K562 (cell line): ENCODE measurements around the gene RALGPS1. TPM values are rescaled to one million over a fixed set of nuclear protein-coding genes. Genes with fewer than 3 reads are reported as not detected.

Source experiments
- ATAC-seq: fragments of 200-7000 bp; cut with Tn5 transposase; 3 replicates; pipeline ENCODE4 v1.9.1; 2020; ENCODE audit warnings: moderate library complexity
- BruUV-seq: library from RNA; stranded (reverse); fragments of 400-500 nt; replicated peaks from 2 replicates; lab custom pipeline; 2021; lab: Mats Ljungman, UMichigan
- CTCF ChIA-PET: fragments of 300-600 bp; formaldehyde crosslinking; extraction: SDS; loops from one replicate; lab custom pipeline; 2021; ENCODE audit warnings: low intra/inter-chr PET ratio; lab: Yijun Ruan, JAX
- POLR2A ChIA-PET: fragments of 300-600, 350-650 bp; sonication (Branson Sonifier 250); formaldehyde crosslinking; extraction: SDS; loops from one replicate; lab custom pipeline; 2021; ENCODE audit warnings: antibody characterized with exemption, inconsistent platforms; lab: Yijun Ruan, JAX
- DNase-seq, 4 experiments: peaks; one replicate each; pipeline versions ENCODE4 v3.0.0 to v3.0.0-alpha.2; 2011 to 2018; ENCODE audit warnings: low spot score in 3 of 4, mixed read lengths in 3 of 4; ENCODE audit errors: extremely low read depth in 1 of 4
- FAIRE-seq: peaks from 2 replicates; lab custom pipeline; 2011; peaks lifted over from hg19 to GRCh38; lab: Jason Lieb, UNC
- H2AFZ ChIP-seq: 2 replicates; pipeline ENCODE4 v1.6.0; 2011; ENCODE audit warnings: low read depth, low read length, control low read depth, inconsistent platforms
- H3K27ac ChIP-seq: fragments of 200-600 bp; 3 replicates; pipeline ENCODE4 v1.8.0; 2011; ENCODE audit warnings: low read depth, mild to moderate bottlenecking, control low read depth, inconsistent platforms, low read length, moderate library complexity, mixed read lengths; ENCODE audit errors: extremely low read depth
- H3K27me3 ChIP-seq, 2 experiments: fragments of 300-600 bp in 1 of 2; 2 replicates in 1 of 2; 3 replicates in 1 of 2; pipeline versions ENCODE4 v1.6.0 to v1.8.0; 2011; ENCODE audit warnings: inconsistent platforms in 2 of 2, low read length in 2 of 2, mild to moderate bottlenecking in 1 of 2, mixed read lengths in 1 of 2, moderate library complexity in 1 of 2; ENCODE audit not compliant: control insufficient read depth in 2 of 2, insufficient read depth in 2 of 2
- H3K36me3 ChIP-seq: fragments of 300-600 bp; 3 replicates; pipeline ENCODE4 v1.8.0; 2011; ENCODE audit warnings: mild to moderate bottlenecking, low read length, inconsistent platforms; ENCODE audit not compliant: control insufficient read depth, insufficient read depth
- H3K4me1 ChIP-seq, 2 experiments: fragments of 200-600 bp in 1 of 2; replicated peaks in 1 of 2; 2 replicates in 1 of 2; 3 replicates in 1 of 2; pipeline versions ENCODE4 v1.5.1 to v1.8.0; 2011; ENCODE audit warnings: inconsistent platforms in 2 of 2, low read length in 2 of 2, mild to moderate bottlenecking in 1 of 2, mixed read lengths in 1 of 2, moderate library complexity in 1 of 2; ENCODE audit not compliant: control insufficient read depth in 2 of 2, insufficient read depth in 2 of 2
- H3K4me2 ChIP-seq: 2 replicates; pipeline ENCODE4 v1.6.1; 2011; ENCODE audit warnings: low read length, control low read depth, inconsistent platforms, mixed read lengths; ENCODE audit not compliant: insufficient read depth
- H3K4me3 ChIP-seq: fragments of 200-600 bp; sonication (generic), shearing (Covaris generic); 2 replicates; pipeline ENCODE4 v1.5.1; 2016; ENCODE audit warnings: control low read depth, inconsistent platforms
- H3K79me2 ChIP-seq: fragments of 200-600 bp; 3 replicates; pipeline ENCODE4 v1.8.0; 2011; ENCODE audit warnings: low read length, inconsistent platforms; ENCODE audit not compliant: control insufficient read depth, insufficient read depth
- H3K9ac ChIP-seq, 2 experiments: 2 replicates each; pipeline versions ENCODE4 v1.6.0 to v1.6.1; 2011; ENCODE audit warnings: low read depth in 2 of 2, low read length in 2 of 2, control low read depth in 1 of 2, inconsistent platforms in 1 of 2, mild to moderate bottlenecking in 1 of 2, mixed read lengths in 1 of 2; ENCODE audit not compliant: insufficient read depth in 1 of 2
- H3K9me1 ChIP-seq: one replicate; pipeline ENCODE4 v1.6.0; 2011; ENCODE audit warnings: inconsistent platforms, mild to moderate bottlenecking, low read length, moderate library complexity; ENCODE audit not compliant: control insufficient read depth, insufficient read depth
- H3K9me3 ChIP-seq: replicated peaks from 2 replicates; pipeline ENCODE4 v1.5.1; 2011; ENCODE audit warnings: low read depth, low read length, inconsistent platforms; ENCODE audit not compliant: control insufficient read depth, insufficient read depth
- H4K20me1 ChIP-seq: replicated peaks from 2 replicates; pipeline ENCODE4 v1.6.1; 2011; ENCODE audit warnings: low read length, inconsistent platforms, mixed read lengths; ENCODE audit not compliant: control insufficient read depth, insufficient read depth
- FOXA1 ChIP-seq: fragments of 450-650 bp; IDR thresholded peaks from 2 replicates; pipeline ENCODE4 v1.6.1; 2016; ENCODE audit warnings: mild to moderate bottlenecking, borderline replicate concordance
- MEF2A ChIP-seq: IDR thresholded peaks from 2 replicates; pipeline ENCODE4 v1.6.1; 2011; ENCODE audit warnings: low read depth, mild to moderate bottlenecking, low read length, moderate library complexity; ENCODE audit not compliant: control insufficient read depth
- PHTF2 ChIP-seq: fragments of 250-450 bp; sonication (Bioruptor Pico); IDR thresholded peaks from 2 replicates; pipeline ENCODE4 v1.5.0; 2021; ENCODE audit warnings: mild to moderate bottlenecking
- TAF1 ChIP-seq: IDR thresholded peaks from 2 replicates; pipeline ENCODE4 v1.6.1; 2011; ENCODE audit warnings: mild to moderate bottlenecking, low read length, moderate library complexity; ENCODE audit not compliant: insufficient read depth, control insufficient read depth, severe bottlenecking; ENCODE audit errors: extremely low read depth
- ZBTB17 ChIP-seq: fragments of 450-650 bp; formaldehyde crosslinking; IDR thresholded peaks from 2 replicates; pipeline ENCODE4 v1.4.0; 2020; ENCODE audit warnings: mild to moderate bottlenecking
- WGBS: fragments of 100-300 bp; shearing (Covaris generic); methylation state at CpG from one replicate; pipeline ENCODE4 v1.1.6; 2016; ENCODE audit warnings: low coverage, mixed read lengths; ENCODE audit not compliant: insufficient coverage; ENCODE audit errors: missing lambda C conversion rate; 5-methylcytosine and 5-hydroxymethylcytosine counted together
- in situ Hi-C: fragments of 300-500 bp; cut with MboI; formaldehyde crosslinking; loops from 4 replicates; pipeline ENCODE4 v1.15.0; 2018; ENCODE audit warnings: inconsistent platforms, mixed read lengths
- intact Hi-C: fragments of 100-400 bp; cut with micrococcal nuclease; formaldehyde crosslinking; loops from 2 replicates; pipeline ENCODE4 v1.14.2; 2022
- polyA plus RNA-seq, 8 experiments: library from polyadenylated mRNA; depleted of rRNA in 4 of 8; stranded (reverse) in 5 of 8; unstranded in 3 of 8; fragments of >200 nt; fragmentation: Nextera tagmentation in 2 of 8; fragmentation: Illumina TruSeq in 1 of 8; extraction: Ambion mirVana in 2 of 8; extraction: Trizol in 1 of 8; gene quantifications; 2 replicates each; pipeline versions ENCODE4 v1.2.1 to v1.2.3, GENCODE V29; 2011 to 2014; ENCODE audit warnings: inconsistent platforms in 1 of 8, missing spikeins in 1 of 8
- total RNA-seq, 7 experiments: library from RNA; depleted of rRNA in 6 of 7; stranded (reverse); fragments of >200 nt in 6 of 7; fragmentation: Illumina TruSeq in 2 of 7; extraction: Trizol in 2 of 7; gene quantifications; 2 replicates each; pipeline versions ENCODE4 v1.2.1 to v1.2.3, GENCODE V29; 2011 to 2021; ENCODE audit warnings: low replicate concordance in 1 of 7
- TF ChIP-seq, protein P1 (sequence below): fragments of 250-450 bp; sonication (Bioruptor Pico); IDR thresholded peaks from 2 replicates; pipeline ENCODE4 v1.8.0; 2022; ENCODE audit warnings: inconsistent platforms

RALGPS1 gene
- total and polyA plus RNA-seq, 9 of the 15 experiments (the other 6 are each of a cell fraction or from before 2014, with no cell fraction given) = 0.04 to 2.6 (median 1.5) TPM

- Histone ChIP-seq H4K20me1 (no peaks in the 10 kb centered on the region; the same call in 1 of the 2 replicates), H3K9me3 (no peaks in the 10 kb centered on the region), H3K4me1 (no peaks in the 10 kb centered on the region; a peak in 2 of 5 replicates), H3K9ac (no peak overlapping the region), H3K4me2 (no peak overlapping the region), H2AFZ (no peak overlapping the region), H3K27ac (no peak overlapping the region), H3K9me1 (no peaks in the 10 kb centered on the region), H3K79me2 (no peaks in the 10 kb centered on the region), H3K36me3 (no peaks in the 10 kb centered on the region), H3K27me3 (peaks cover 24 to 67% of the 10 kb centered on the region in 2 experiments), H3K4me3 (no peak overlapping the region)
- FAIRE-seq (no peak), ATAC-seq (no peak), DNase-seq (no peak)
- TF ChIP-seq ZBTB17 (no peak), MEF2A (no peak), TAF1 (no peak), PHTF2 (no peak), FOXA1 (no peak)
- TF ChIP-seq, protein P1, sequence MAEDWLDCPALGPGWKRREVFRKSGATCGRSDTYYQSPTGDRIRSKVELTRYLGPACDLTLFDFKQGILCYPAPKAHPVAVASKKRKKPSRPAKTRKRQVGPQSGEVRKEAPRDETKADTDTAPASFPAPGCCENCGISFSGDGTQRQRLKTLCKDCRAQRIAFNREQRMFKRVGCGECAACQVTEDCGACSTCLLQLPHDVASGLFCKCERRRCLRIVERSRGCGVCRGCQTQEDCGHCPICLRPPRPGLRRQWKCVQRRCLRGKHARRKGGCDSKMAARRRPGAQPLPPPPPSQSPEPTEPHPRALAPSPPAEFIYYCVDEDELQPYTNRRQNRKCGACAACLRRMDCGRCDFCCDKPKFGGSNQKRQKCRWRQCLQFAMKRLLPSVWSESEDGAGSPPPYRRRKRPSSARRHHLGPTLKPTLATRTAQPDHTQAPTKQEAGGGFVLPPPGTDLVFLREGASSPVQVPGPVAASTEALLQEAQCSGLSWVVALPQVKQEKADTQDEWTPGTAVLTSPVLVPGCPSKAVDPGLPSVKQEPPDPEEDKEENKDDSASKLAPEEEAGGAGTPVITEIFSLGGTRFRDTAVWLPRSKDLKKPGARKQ (CRISPR knock-in tag) = no peak
- WGBS = 4% methylated on average over 6 of the region's 6 CpGs
- in situ Hi-C loops = no loop called here
- intact Hi-C loops = no loop called here
- no TSS peak for BruUV-seq
- POLR2A ChIA-PET = interaction anchor here (1.0 kb wide), 1 partner anchor 26 kb away, joined by 4 read pairs; no protein-coding TSS in a partner anchor
- CTCF ChIA-PET = no interaction called here
Measured at GRCh38 chr9:127139775-127140174, 225.2 kb downstream of the RALGPS1 start.
